Fibroblast of pulmonary artery (primary cell): ENCODE data around the gene SMC5.

Experiments
- DNase-seq: peaks from one replicate; pipeline ENCODE4 v3.0.0-alpha.2; 2010; ENCODE audit warnings: low read depth
- H3K4me3 ChIP-seq: replicated peaks from 2 replicates; pipeline ENCODE4 v1.5.1; 2011; ENCODE audit warnings: low read depth, mild to moderate bottlenecking, control low read depth, low read length, moderate library complexity
- CTCF ChIP-seq: IDR thresholded peaks from 2 replicates; pipeline ENCODE4 v1.5.1; 2011; ENCODE audit warnings: mild to moderate bottlenecking, control low read depth, low read length, inconsistent platforms; ENCODE audit errors: missing control alignments

The SMC5 gene

GRCh38 chr9:70352356-70352755 is 93.6 kb downstream of the SMC5 start:
- no peak overlapping the region for H3K4me3 ChIP-seq
- no peak for TF ChIP-seq CTCF
- DNase-seq, result peak; percentile 59

GRCh38 chr9:70352802-70353201 is 94.0 kb downstream of the SMC5 start:
- H3K4me3 ChIP-seq, result no peak overlapping the region
- peak; percentile 45 for DNase-seq
- TF ChIP-seq CTCF, result peak; percentile 55

- no peak overlapping the region for H3K4me3 ChIP-seq
- TF ChIP-seq CTCF, result no peak
- DNase-seq, result no peak
Measured at GRCh38 chr9:70355801-70356200, 97.0 kb downstream of the SMC5 start.

GRCh38 chr9:70362952-70363351 is 104.2 kb downstream of the SMC5 start:
- TF ChIP-seq CTCF, result no peak
- peak; percentile 25 for DNase-seq

GRCh38 chr9:70363760-70364159 is 105.0 kb downstream of the SMC5 start:
- TF ChIP-seq CTCF, result no peak

More at GRCh38 chr9:70362952-70363351, 104.2 kb downstream of the SMC5 start:
- H3K4me3 ChIP-seq, result no peak overlapping the region

GRCh38 chr9:70367305-70367930 is 108.6 kb downstream of the SMC5 start:
- H3K4me3 ChIP-seq, result no peak overlapping the region
- TF ChIP-seq CTCF, result no peak
- DNase-seq, result no peak

More at GRCh38 chr9:70363760-70364159, 105.0 kb downstream of the SMC5 start:
- DNase-seq, result no peak
- H3K4me3 ChIP-seq, result no peak overlapping the region

GRCh38 chr9:70374962-70375618 is 116.3 kb downstream of the SMC5 start:
- no peak for DNase-seq
- no peak overlapping the region for H3K4me3 ChIP-seq
- TF ChIP-seq CTCF, result no peak
